Stimulated activated CD8-positive, alpha-beta memory T cell treated with anti-CD3 and anti-CD28 coated beads, Interleukin-2, amount 100 ng/mL, for 48 hours (primary cell): ENCODE measurements around the gene ZNF587.
"Not testable (repeated sequence)": the region's sequence is repeated elsewhere in the genome, so short reads cannot be mapped to it uniquely, and the experiment has no call there.

Experiments
- DNase-seq, 2 donors: peaks; one replicate each; pipeline ENCODE4 v3.0.0-alpha.2; 2020; ENCODE audit warnings: low read depth in 2 of 2

ZNF587 gene

DNA sequence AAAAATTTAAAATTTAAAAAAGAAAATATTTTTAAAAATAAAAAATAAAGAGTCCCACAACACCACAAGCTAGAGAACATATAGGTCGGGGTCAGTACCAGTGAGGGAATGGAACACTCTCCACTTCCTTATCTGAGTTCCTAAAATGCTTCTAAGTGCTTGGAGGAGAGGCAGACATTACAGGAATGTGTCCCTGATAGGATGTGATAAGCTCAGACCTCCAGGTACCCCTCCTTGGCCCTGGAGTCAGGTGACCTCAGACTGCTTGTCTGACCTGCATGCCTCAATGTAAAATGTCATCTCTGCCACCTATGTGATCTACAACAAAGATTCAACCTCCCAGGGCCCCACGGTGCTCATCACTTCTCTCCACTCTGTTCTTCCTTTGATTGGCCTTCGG is 36.4 kb downstream of the ZNF587 start:
- no peak for DNase-seq

DNA sequence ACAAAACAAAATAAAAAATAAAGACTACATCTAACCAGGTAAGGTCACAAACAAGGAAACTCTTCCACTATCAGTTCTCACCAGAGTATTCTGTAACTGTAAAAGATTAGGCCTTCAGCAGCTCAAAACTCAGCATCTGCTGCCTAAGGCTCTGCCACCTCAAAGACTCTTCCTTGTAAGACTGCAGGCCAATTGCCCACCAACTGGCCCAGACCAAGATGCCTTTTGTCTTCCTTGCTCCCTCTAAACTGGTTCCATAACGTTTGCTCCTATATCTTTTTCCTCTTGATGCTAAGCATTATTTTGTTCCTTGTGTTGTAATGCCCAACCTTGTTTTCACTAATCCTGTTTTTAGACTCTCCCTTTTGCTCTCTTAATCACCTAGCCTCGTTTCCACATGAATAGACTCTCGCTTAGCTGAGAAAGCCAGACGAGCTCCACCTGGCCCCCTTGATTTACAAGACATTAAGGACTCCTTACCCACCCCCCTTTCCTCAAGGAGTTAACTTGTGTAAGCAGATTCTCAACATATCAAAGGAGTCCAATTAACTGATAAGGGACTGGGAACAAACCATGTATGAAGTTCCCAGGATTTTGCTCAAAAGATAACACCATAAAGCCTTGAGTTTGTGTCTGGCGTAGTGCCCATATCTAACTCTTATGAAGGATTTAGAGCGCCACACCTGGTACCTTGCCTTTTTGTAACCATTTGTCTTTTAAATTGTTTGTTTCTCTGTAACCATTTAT is 37.7 kb downstream of the ZNF587 start:
- no peak for DNase-seq

DNA sequence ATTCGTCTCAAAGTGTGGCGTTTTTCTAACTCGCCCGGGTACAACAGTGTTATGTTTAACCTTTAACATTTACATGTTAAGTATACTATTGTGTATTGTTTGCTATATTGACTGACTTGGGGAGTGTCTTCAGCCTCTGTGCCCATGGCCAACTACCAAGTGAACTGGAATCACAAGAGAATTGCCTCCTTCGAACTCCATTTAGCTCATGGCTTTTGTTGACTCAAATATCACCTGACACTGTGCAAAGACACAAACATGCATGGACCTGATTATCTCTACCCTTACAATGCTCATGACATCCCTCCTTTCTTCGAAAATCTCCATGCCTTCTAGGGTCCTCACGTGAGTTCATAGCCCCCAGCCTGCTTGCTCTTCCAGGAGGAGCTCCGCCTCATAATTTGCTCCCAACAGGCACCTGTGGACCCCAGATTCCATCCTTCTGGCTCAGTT is 38.5 kb downstream of the ZNF587 start:
- no peak for DNase-seq

DNA sequence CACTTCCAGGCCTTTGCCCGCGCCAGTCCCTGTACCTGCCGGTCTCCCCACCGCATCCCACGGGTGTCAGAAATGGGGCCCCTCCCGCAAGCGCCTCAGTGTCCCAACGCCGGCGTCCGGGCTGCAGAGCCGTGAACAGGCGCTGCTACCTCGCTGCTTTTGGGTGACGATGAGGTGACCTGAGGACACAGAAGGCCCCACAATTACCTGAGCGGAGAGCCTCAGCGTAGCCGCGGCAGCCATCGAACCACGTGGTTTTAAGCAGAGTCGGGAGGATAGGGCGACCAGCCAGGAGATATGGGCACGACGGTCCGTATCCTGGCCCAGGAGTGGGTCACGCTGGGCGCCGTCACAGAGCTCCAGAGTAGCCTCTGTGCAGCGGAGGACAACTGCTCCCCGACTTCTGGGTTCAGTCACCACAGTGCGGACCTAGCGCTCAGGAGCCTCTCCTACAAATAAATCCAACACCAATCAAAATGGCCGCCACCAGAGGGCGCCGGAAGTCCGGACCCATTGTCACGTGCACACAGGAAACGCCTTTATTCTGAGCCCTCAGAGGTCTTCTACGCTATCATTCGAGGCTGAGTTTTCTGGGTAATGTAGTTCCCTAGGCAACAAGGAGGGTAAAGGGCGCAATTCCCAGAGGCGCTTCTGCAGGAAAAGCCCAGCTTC is 39.0 kb downstream of the ZNF587 start, which contains the start of gene ZNF814:
ZNF814 (minus strand) TSS at position 478 of the 672 bp plus-strand sequence; CDS start at position 243, 235 bp downstream.
- DNase-seq = peak; percentile 45 to 77

DNA sequence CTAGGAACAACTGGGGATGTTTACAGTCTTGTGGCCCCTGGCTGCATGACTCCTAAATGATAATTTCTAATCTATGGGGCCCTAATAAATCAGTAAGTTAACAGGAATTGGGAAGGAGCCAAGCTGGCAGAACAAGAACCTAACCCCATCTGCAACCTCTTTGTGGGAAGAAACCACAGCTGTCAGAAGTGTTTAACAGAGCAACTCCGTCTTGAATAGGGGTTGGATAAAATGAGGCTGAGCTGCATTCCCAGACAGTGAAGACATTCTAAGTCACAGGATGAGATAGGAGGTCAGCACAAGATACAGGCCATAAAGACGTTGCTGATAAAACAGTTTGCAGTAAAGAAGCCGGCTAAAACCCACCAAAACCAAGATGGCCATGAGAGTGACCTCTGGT is 41.0 kb downstream of the ZNF587 start:
- not testable (repeated sequence) for DNase-seq

DNA sequence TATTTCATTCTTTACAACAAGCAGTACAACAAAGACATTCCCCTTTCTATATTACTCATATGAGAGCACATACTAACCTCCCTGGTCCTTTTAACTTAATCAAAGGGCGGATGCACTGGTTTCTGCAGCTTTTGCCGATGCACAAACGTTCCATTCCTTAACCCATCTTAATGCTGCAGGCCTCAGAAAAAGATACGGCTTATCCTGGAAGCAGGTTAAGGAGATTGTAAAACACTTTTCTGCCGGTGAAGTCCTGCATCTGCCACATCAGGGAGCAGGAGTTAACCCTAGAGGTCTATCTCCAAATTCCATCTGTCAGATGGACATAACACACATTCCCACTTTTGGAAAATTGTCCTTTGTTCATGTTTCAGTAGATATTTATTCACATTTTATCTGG is 50.7 kb downstream of the ZNF587 start:
- no peak for DNase-seq

DNA sequence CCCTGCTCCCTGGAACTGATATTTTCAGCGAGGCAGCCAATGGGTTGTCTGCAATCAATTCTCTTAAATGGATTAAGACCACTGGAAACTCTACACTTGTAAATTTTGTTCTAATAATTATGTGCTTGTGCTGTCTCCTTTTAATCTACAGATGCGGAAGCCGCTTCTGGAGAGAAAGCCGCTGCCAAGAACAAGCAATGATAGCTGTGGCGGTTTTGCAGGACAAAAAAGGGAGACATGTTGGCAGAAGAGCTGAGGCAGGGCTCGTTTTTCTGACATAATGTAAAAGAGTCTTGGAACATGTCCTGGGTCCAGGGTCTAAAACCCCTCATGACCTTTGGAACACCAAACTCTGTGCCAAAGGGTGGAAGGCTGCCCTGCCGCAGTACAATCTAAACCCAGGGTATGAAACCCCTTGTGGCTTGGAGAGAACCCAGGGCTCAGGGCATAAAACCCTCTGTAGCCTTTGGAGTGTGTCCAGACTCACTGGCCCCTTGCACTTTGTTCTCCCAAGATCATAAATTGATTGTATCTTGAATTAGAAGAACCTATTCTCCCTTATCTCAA is 54.0 kb downstream of the ZNF587 start:
- DNase-seq = no peak

DNA sequence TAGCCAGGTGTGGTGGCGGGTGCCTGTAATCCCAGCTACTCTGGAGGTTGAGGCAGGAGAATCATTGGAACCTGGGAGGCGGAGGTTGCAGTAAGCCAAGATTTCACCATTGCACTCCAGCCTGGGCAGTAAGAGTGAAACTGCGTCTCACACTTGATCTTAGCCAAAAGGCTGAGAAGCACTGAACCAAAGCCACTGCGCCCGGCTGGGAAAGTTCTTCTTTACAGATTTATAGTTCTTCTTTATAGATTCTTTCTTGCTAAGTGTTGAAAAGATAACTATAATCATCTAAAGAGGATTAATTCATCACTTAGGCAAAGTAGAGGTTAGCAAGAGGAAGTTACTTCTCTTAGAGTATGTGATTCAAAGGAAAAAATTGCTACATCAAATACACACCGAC is 55.6 kb downstream of the ZNF587 start:
- DNase-seq = no peak

DNA sequence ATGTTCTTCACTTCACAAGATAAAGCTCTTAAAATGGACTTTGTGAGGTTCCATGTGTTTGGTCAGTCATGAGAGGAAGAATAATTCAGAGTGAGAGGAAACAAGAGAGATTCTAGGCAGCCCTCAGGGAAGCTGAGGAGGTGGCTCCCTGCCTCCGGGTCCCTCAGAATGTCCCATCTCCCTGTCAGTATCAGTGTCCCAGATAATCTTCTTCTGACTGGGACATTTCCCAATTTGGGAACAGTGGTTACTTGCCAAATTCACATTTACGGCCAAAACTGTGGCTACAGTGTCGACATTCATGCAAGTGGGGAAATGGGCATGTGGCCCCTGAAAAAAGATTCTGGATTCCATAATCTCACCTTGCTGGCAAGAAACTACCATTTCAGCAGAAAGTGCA is 57.7 kb downstream of the ZNF587 start:
- no peak for DNase-seq

DNA sequence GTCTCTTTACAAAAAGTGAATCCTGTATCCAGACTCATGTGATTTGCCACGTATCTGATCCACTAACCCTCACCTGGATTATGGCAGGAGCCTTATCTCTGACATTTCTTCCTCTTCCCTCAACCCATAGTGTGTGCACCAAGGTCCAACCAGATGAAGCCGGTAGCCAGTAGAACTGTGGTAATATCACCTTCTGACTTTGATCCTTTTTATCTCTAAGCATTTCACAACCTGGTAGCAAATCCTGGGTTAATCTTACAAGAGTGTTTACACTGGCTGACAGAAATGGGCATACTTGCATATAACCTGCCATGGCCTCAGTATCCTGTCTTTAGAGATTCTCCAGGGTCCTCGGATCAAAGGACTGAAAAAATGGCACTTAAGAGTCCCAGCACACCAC is 64.9 kb downstream of the ZNF587 start:
- no peak for DNase-seq
